GM12891 (cell line): ENCODE measurements around the gene GALNT13.

Source experiments
- POLR2A ChIP-seq: IDR thresholded peaks from 2 replicates; pipeline ENCODE4 v1.6.1; 2011; ENCODE audit warnings: low read depth, low read length, control low read depth
- POLR2AphosphoS5 ChIP-seq: IDR thresholded peaks from 2 replicates; pipeline ENCODE4 v1.6.1; 2011; ENCODE audit warnings: low read depth, low read length, control low read depth

- TF ChIP-seq POLR2A (no peak), POLR2AphosphoS5 (no peak)
Measured at GRCh38 chr2:153944800-153945199, 73.1 kb downstream of the GALNT13 start.
